ENCODE results near the gene PPARGC1A. TPM values are rescaled to one million over a fixed set of nuclear protein-coding genes. Genes with fewer than 3 reads are reported as not detected.

Gene PPARGC1A
- total RNA-seq, 1 experiment from 2014 or later: 1.9 TPM

DNA sequence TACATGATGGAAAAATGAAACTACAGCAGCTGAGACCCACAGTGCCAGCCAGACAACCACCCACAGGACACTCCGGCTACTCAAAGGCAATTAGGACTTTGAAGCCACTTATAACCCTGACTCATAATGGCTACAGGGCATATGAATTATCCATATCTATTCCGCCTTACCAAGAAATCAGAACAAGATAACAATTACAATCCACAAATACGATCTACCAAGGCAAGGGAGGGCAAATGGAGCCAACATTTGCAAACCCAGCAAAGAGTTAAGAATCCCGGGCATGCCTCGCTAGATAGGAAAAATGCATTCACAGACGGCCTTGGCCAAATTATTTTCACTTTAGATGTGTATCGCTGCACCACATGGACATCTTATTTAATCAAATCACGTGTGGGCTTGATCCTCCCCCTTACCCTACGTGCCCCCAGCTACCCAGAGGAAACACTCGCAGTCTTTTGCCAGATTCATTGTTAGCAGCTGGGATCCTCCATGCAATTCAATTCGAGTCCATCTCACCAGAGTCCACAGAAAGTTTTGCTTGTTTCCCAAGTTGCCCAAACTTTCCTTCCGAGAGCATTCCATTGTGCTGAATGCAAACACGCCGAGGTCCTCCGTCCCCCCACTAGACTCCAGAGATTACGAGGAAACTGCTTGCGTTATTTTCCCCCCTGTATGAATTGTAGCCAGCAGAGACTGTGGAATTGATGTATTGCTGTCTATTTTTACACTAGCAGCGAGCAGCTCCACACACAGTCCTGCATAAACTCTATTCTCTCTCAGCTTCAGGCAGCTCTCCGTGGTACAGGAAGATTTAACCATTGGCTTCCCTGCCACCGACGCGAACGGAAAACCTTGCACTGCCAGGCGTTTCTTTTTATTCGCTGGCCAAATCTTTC is 1.2 kb downstream of the PPARGC1A start:
- DNase-seq (ENCODE audit: low spot score) (no peak), ATAC-seq (no peak; the same call in 1 of the 2 replicates)
- TF ChIP-seq, protein P1, sequence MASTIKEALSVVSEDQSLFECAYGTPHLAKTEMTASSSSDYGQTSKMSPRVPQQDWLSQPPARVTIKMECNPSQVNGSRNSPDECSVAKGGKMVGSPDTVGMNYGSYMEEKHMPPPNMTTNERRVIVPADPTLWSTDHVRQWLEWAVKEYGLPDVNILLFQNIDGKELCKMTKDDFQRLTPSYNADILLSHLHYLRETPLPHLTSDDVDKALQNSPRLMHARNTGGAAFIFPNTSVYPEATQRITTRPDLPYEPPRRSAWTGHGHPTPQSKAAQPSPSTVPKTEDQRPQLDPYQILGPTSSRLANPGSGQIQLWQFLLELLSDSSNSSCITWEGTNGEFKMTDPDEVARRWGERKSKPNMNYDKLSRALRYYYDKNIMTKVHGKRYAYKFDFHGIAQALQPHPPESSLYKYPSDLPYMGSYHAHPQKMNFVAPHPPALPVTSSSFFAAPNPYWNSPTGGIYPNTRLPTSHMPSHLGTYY (CRISPR knock-in tag; IDR thresholded peaks at IDR 0.05): no peak
- TF ChIP-seq, protein P2, sequence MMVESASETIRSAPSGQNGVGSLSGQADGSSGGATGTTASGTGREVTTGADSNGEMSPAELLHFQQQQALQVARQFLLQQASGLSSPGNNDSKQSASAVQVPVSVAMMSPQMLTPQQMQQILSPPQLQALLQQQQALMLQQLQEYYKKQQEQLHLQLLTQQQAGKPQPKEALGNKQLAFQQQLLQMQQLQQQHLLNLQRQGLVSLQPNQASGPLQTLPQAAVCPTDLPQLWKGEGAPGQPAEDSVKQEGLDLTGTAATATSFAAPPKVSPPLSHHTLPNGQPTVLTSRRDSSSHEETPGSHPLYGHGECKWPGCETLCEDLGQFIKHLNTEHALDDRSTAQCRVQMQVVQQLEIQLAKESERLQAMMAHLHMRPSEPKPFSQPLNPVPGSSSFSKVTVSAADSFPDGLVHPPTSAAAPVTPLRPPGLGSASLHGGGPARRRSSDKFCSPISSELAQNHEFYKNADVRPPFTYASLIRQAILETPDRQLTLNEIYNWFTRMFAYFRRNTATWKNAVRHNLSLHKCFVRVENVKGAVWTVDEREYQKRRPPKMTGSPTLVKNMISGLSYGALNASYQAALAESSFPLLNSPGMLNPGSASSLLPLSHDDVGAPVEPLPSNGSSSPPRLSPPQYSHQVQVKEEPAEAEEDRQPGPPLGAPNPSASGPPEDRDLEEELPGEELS (CRISPR knock-in tag; IDR thresholded peaks at IDR 0.05): no peak
- TF ChIP-seq ZBTB21 (CRISPR knock-in tag; IDR thresholded peaks at IDR 0.05; ENCODE audit: borderline replicate concordance): no peak
- no peak for TF ChIP-seq TCF7 (CRISPR knock-in tag; IDR thresholded peaks at IDR 0.05; ENCODE audit: low read depth)
- TF ChIP-seq, protein P3, sequence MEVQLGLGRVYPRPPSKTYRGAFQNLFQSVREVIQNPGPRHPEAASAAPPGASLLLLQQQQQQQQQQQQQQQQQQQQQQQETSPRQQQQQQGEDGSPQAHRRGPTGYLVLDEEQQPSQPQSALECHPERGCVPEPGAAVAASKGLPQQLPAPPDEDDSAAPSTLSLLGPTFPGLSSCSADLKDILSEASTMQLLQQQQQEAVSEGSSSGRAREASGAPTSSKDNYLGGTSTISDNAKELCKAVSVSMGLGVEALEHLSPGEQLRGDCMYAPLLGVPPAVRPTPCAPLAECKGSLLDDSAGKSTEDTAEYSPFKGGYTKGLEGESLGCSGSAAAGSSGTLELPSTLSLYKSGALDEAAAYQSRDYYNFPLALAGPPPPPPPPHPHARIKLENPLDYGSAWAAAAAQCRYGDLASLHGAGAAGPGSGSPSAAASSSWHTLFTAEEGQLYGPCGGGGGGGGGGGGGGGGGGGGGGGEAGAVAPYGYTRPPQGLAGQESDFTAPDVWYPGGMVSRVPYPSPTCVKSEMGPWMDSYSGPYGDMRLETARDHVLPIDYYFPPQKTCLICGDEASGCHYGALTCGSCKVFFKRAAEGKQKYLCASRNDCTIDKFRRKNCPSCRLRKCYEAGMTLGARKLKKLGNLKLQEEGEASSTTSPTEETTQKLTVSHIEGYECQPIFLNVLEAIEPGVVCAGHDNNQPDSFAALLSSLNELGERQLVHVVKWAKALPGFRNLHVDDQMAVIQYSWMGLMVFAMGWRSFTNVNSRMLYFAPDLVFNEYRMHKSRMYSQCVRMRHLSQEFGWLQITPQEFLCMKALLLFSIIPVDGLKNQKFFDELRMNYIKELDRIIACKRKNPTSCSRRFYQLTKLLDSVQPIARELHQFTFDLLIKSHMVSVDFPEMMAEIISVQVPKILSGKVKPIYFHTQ (CRISPR knock-in tag; IDR thresholded peaks at IDR 0.05): no peak
- no peak for TF ChIP-seq TEAD1 (CRISPR knock-in tag; IDR thresholded peaks at IDR 0.05)
- TF ChIP-seq SMAD3 (CRISPR knock-in tag; IDR thresholded peaks at IDR 0.05; ENCODE audit: borderline replicate concordance): no peak
- no peak for TF ChIP-seq IRF2 (CRISPR knock-in tag; IDR thresholded peaks at IDR 0.05; ENCODE audit: borderline replicate concordance, low read depth)
- no peak for TF ChIP-seq CREM (CRISPR knock-in tag; IDR thresholded peaks at IDR 0.05)
- TF ChIP-seq, protein P4, sequence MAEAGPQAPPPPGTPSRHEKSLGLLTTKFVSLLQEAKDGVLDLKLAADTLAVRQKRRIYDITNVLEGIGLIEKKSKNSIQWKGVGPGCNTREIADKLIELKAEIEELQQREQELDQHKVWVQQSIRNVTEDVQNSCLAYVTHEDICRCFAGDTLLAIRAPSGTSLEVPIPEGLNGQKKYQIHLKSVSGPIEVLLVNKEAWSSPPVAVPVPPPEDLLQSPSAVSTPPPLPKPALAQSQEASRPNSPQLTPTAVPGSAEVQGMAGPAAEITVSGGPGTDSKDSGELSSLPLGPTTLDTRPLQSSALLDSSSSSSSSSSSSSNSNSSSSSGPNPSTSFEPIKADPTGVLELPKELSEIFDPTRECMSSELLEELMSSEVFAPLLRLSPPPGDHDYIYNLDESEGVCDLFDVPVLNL (CRISPR knock-in tag; IDR thresholded peaks at IDR 0.05; ENCODE audit: borderline replicate concordance, low read depth): no peak
- no peak for TF ChIP-seq ELF4 (CRISPR knock-in tag; IDR thresholded peaks at IDR 0.05; ENCODE audit: low read depth)
- no peak for TF ChIP-seq PRRX2 (CRISPR knock-in tag; IDR thresholded peaks at IDR 0.05)
- TF ChIP-seq, protein P5, sequence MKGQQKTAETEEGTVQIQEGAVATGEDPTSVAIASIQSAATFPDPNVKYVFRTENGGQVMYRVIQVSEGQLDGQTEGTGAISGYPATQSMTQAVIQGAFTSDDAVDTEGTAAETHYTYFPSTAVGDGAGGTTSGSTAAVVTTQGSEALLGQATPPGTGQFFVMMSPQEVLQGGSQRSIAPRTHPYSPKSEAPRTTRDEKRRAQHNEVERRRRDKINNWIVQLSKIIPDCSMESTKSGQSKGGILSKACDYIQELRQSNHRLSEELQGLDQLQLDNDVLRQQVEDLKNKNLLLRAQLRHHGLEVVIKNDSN (CRISPR knock-in tag; IDR thresholded peaks at IDR 0.05): no peak
- TF ChIP-seq, protein P6, sequence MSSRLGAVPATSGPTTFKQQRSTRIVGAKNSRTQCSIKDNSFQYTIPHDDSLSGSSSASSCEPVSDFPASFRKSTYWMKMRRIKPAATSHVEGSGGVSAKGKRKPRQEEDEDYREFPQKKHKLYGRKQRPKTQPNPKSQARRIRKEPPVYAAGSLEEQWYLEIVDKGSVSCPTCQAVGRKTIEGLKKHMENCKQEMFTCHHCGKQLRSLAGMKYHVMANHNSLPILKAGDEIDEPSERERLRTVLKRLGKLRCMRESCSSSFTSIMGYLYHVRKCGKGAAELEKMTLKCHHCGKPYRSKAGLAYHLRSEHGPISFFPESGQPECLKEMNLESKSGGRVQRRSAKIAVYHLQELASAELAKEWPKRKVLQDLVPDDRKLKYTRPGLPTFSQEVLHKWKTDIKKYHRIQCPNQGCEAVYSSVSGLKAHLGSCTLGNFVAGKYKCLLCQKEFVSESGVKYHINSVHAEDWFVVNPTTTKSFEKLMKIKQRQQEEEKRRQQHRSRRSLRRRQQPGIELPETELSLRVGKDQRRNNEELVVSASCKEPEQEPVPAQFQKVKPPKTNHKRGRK (CRISPR knock-in tag; IDR thresholded peaks at IDR 0.05; ENCODE audit: borderline replicate concordance): no peak
- no peak for TF ChIP-seq SOX15 (CRISPR knock-in tag; IDR thresholded peaks at IDR 0.05)
- TF ChIP-seq ZNF138 (CRISPR knock-in tag; conservative IDR thresholded peaks at IDR 0.05): no peak
- TF ChIP-seq, protein P7, sequence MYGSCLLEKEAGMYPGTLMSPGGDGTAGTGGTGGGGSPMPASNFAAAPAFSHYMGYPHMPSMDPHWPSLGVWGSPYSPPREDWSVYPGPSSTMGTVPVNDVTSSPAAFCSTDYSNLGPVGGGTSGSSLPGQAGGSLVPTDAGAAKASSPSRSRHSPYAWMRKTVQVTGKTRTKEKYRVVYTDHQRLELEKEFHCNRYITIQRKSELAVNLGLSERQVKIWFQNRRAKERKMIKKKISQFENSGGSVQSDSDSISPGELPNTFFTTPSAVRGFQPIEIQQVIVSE (CRISPR knock-in tag; IDR thresholded peaks at IDR 0.05; ENCODE audit: borderline replicate concordance): no peak
- no peak for TF ChIP-seq ZNF317 (CRISPR knock-in tag; IDR thresholded peaks at IDR 0.05; ENCODE audit: borderline replicate concordance, low read depth)
- no peak for TF ChIP-seq NFYB (CRISPR knock-in tag; conservative IDR thresholded peaks at IDR 0.05; ENCODE audit: low read depth)
- TF ChIP-seq, protein P8, sequence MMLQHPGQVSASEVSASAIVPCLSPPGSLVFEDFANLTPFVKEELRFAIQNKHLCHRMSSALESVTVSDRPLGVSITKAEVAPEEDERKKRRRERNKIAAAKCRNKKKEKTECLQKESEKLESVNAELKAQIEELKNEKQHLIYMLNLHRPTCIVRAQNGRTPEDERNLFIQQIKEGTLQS (CRISPR knock-in tag; conservative IDR thresholded peaks at IDR 0.05): no peak
- no peaks in the 10 kb centered on the region for H3K36me3 Mint-ChIP-seq
- no peaks in the 10 kb centered on the region for H3K9me3 Mint-ChIP-seq
- H3K4me3 Mint-ChIP-seq: peak overlapping the region; percentile 53
- H3K4me1 Mint-ChIP-seq: peaks cover 68% of the 10 kb centered on the region
- ChIA-PET POLR2A (no interaction called here), CTCF (interaction anchor here (1.6 to 2.7 kb wide), 2 partner anchors 14 to 43 kb away, joined by 6 to 24 read pairs; no protein-coding TSS in a partner anchor)
- no peak overlapping the region for H3K27ac Mint-ChIP-seq
- peaks cover 15% of the 10 kb centered on the region for H3K27me3 Mint-ChIP-seq (ENCODE audit: low read depth)
